ENCODE measurements around the gene IMPG1. TPM values are rescaled to one million over a fixed set of nuclear protein-coding genes. Genes with fewer than 3 reads are reported as not detected.

IMPG1 gene
- total and polyA plus RNA-seq, 10 of the 15 experiments (the other 5 are each of a cell fraction or from before 2014, with no cell fraction given) = not detected

DNA sequence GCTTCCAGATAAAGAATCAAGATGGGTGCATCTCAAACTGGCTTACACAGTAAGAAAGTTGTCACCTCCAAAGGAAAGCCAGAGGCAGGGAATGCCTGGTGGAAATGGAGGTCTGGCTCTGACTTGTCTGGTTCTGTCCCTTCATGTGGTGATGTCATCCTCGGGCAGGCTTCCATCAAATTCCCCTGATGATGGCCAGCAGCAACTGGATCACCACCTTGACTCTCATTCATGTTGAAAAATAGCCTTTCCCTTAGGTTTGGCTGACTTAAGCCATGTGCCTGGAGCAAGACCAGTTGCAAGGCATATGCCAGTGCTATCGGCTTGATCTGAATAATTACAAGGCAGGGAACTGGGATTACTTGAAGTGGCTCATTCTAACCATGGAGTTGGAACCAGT, 28.8 kb downstream of the IMPG1 start (continued):
- no peak for TF ChIP-seq IRF3 (IDR thresholded peaks at IDR 0.05)

- intact Hi-C loops (cut with micrococcal nuclease; ENCODE audit: unreplicated experiment) (no loop called here), in situ Hi-C loops (cut with MboI) (no loop called here)
- no peaks in the 10 kb centered on the region for H3K79me2 ChIP-seq (ENCODE audit: control insufficient read depth, insufficient read depth, low read length)
- TF ChIP-seq, protein P1, sequence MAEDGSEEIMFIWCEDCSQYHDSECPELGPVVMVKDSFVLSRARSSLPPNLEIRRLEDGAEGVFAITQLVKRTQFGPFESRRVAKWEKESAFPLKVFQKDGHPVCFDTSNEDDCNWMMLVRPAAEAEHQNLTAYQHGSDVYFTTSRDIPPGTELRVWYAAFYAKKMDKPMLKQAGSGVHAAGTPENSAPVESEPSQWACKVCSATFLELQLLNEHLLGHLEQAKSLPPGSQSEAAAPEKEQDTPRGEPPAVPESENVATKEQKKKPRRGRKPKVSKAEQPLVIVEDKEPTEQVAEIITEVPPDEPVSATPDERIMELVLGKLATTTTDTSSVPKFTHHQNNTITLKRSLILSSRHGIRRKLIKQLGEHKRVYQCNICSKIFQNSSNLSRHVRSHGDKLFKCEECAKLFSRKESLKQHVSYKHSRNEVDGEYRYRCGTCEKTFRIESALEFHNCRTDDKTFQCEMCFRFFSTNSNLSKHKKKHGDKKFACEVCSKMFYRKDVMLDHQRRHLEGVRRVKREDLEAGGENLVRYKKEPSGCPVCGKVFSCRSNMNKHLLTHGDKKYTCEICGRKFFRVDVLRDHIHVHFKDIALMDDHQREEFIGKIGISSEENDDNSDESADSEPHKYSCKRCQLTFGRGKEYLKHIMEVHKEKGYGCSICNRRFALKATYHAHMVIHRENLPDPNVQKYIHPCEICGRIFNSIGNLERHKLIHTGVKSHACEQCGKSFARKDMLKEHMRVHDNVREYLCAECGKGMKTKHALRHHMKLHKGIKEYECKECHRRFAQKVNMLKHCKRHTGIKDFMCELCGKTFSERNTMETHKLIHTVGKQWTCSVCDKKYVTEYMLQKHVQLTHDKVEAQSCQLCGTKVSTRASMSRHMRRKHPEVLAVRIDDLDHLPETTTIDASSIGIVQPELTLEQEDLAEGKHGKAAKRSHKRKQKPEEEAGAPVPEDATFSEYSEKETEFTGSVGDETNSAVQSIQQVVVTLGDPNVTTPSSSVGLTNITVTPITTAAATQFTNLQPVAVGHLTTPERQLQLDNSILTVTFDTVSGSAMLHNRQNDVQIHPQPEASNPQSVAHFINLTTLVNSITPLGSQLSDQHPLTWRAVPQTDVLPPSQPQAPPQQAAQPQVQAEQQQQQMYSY (CRISPR knock-in tag; IDR thresholded peaks at IDR 0.05) = no peak
- TF ChIP-seq ZBED1 (IDR thresholded peaks at IDR 0.05; ENCODE audit: borderline replicate concordance) = no peak
- TF ChIP-seq MEF2A (IDR thresholded peaks at IDR 0.05; ENCODE audit: insufficient read depth, low read depth, low read length) = no peak
- TF ChIP-seq, protein P2, sequence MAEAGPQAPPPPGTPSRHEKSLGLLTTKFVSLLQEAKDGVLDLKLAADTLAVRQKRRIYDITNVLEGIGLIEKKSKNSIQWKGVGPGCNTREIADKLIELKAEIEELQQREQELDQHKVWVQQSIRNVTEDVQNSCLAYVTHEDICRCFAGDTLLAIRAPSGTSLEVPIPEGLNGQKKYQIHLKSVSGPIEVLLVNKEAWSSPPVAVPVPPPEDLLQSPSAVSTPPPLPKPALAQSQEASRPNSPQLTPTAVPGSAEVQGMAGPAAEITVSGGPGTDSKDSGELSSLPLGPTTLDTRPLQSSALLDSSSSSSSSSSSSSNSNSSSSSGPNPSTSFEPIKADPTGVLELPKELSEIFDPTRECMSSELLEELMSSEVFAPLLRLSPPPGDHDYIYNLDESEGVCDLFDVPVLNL (IDR thresholded peaks at IDR 0.05; ENCODE audit: low read depth, low read length) = no peak
- TF ChIP-seq, protein P3, sequence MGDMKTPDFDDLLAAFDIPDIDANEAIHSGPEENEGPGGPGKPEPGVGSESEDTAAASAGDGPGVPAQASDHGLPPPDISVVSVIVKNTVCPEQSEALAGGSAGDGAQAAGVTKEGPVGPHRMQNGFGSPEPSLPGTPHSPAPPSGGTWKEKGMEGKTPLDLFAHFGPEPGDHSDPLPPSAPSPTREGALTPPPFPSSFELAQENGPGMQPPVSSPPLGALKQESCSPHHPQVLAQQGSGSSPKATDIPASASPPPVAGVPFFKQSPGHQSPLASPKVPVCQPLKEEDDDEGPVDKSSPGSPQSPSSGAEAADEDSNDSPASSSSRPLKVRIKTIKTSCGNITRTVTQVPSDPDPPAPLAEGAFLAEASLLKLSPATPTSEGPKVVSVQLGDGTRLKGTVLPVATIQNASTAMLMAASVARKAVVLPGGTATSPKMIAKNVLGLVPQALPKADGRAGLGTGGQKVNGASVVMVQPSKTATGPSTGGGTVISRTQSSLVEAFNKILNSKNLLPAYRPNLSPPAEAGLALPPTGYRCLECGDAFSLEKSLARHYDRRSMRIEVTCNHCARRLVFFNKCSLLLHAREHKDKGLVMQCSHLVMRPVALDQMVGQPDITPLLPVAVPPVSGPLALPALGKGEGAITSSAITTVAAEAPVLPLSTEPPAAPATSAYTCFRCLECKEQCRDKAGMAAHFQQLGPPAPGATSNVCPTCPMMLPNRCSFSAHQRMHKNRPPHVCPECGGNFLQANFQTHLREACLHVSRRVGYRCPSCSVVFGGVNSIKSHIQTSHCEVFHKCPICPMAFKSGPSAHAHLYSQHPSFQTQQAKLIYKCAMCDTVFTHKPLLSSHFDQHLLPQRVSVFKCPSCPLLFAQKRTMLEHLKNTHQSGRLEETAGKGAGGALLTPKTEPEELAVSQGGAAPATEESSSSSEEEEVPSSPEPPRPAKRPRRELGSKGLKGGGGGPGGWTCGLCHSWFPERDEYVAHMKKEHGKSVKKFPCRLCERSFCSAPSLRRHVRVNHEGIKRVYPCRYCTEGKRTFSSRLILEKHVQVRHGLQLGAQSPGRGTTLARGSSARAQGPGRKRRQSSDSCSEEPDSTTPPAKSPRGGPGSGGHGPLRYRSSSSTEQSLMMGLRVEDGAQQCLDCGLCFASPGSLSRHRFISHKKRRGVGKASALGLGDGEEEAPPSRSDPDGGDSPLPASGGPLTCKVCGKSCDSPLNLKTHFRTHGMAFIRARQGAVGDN (IDR thresholded peaks at IDR 0.05) = no peak
- no peak for TF ChIP-seq IRF5 (IDR thresholded peaks at IDR 0.05; ENCODE audit: borderline replicate concordance)
- no peak for TF ChIP-seq POLR2A (IDR thresholded peaks at IDR 0.05; ENCODE audit: low read depth, low read length)
- no peak for TF ChIP-seq RELA (IDR thresholded peaks at IDR 0.05; ENCODE audit: borderline replicate concordance, partially characterized antibody)
- CTCF ChIA-PET = no interaction called here
- BruUV-seq (replicated peaks) = no TSS peak
- no peaks in the 10 kb centered on the region for H3K4me1 ChIP-seq (ENCODE audit: control insufficient read depth, insufficient read depth, low read length)
- no peak overlapping the region for H2AFZ ChIP-seq (ENCODE audit: control insufficient read depth, low read depth, low read length)
- no peak overlapping the region for H3K4me2 ChIP-seq (ENCODE audit: control insufficient read depth, insufficient read depth)
- POLR2A ChIA-PET = no interaction called here
- H3K36me3 ChIP-seq (ENCODE audit: control insufficient read depth in 2 of 2, insufficient read depth in 2 of 2, low read length in 1 of 2) = no peaks in the 10 kb centered on the region
- H3K9me3 ChIP-seq (replicated peaks; ENCODE audit: control insufficient read depth, insufficient read depth, low read length) = no peaks in the 10 kb centered on the region
- FAIRE-seq (no peak), ATAC-seq (no peak), DNase-seq (ENCODE audit: low read depth, low spot score) (no peak)
- no peak overlapping the region for H3K9ac ChIP-seq (ENCODE audit: control insufficient read depth, insufficient read depth, low read length)
- no peak overlapping the region for H3K4me3 ChIP-seq
- H4K20me1 ChIP-seq (ENCODE audit: control insufficient read depth, insufficient read depth) = no peaks in the 10 kb centered on the region
- no peaks in the 10 kb centered on the region for H3K27me3 ChIP-seq (replicated peaks in 1 of 2; ENCODE audit: control insufficient read depth in 2 of 2, insufficient read depth in 2 of 2, low read length in 1 of 2)
- WGBS (ENCODE audit: insufficient coverage, insufficient replicate concordance, low lambda C conversion rate, missing lambda C conversion rate) = 83% methylated on average over 1 of the region's 1 CpG
- no peak overlapping the region for H3K27ac ChIP-seq (ENCODE audit: control insufficient read depth, insufficient read depth)
- RAD21 ChIA-PET (ENCODE audit: unreplicated experiment) = no interaction called here
- SMC1A ChIA-PET (ENCODE audit: uncharacterized antibody, unreplicated experiment) = no interaction called here
These were observed 36.7 kb downstream of the IMPG1 start for GRCh38 chr6:76035713-76036112.

Measured in GM12878 (cell line).